Vagina (tissue), 2 donors: ENCODE data around the gene SGPP2. TPM values are rescaled to one million over a fixed set of nuclear protein-coding genes. Genes with fewer than 3 reads are reported as not detected.

Experiments used
- DNase-seq, 2 donors: peaks; one replicate each; pipeline ENCODE4 v3.0.0-alpha.2; 2017; ENCODE audit errors: extremely low spot score in 2 of 2
- H3K27ac ChIP-seq: fragments of 200-600 bp; sonication (generic); one replicate; pipeline ENCODE4 v1.5.1; 2019
- H3K27me3 ChIP-seq: fragments of 200-600 bp; sonication (generic); one replicate; pipeline ENCODE4 v1.5.1; 2019
- H3K36me3 ChIP-seq, 2 donors: fragments of 200-600 bp; sonication (generic); one replicate each; pipeline ENCODE4 v1.5.1; 2017 to 2019
- H3K4me1 ChIP-seq: fragments of 200-600 bp; sonication (generic); one replicate; pipeline ENCODE4 v1.5.1; 2019
- H3K4me3 ChIP-seq, 2 donors: fragments of 200-600 bp; sonication (generic); 1 replicate in 1 of 2; 2 replicates in 1 of 2; pipeline ENCODE4 v1.5.1; 2016 to 2019
- H3K9me3 ChIP-seq: fragments of 200-600 bp; sonication (generic); one replicate; pipeline ENCODE4 v1.5.1; 2019
- CTCF ChIP-seq, 3 experiments: fragments of 450-650 bp in 2 of 3; fragments of 200-600 bp in 1 of 3; sonication (generic) in 1 of 3; IDR thresholded peaks; one replicate each; pipeline ENCODE4 v1.5.1; 2017 to 2019; ENCODE audit warnings: antibody characterized with exemption in 3 of 3, mild to moderate bottlenecking in 2 of 3, moderate library complexity in 2 of 3
- POLR2A ChIP-seq, 2 donors: fragments of 450-650 bp; IDR thresholded peaks; one replicate each; pipeline ENCODE4 v1.6.1; 2017; ENCODE audit warnings: antibody characterized with exemption in 2 of 2, mild to moderate bottlenecking in 2 of 2, moderate library complexity in 2 of 2
- POLR2AphosphoS5 ChIP-seq, 2 donors: sonication (generic); formaldehyde crosslinking; IDR thresholded peaks; one replicate each; pipeline ENCODE4 v1.9.0; 2017; ENCODE audit warnings: antibody characterized with exemption in 2 of 2, mild to moderate bottlenecking in 2 of 2, low read depth in 1 of 2; ENCODE audit not compliant: insufficient read depth in 1 of 2
- intact Hi-C: fragments of 100-400 bp; cut with DNase I; formaldehyde crosslinking; loops from one replicate; pipeline ENCODE4 v1.15.1; 2023
- total RNA-seq: library from RNA; depleted of rRNA; stranded (reverse); fragments of >200 nt; gene quantifications from one replicate; pipeline ENCODE4 v1.2.3, GENCODE V29; 2016

SGPP2 gene
- total RNA-seq, 1 donor from 2014 or later: 24.8 TPM

GRCh38 chr2:222480497-222480896 is 56.2 kb downstream of the SGPP2 start:
- H3K27ac ChIP-seq: no peak overlapping the region
- no peaks in the 10 kb centered on the region for H3K9me3 ChIP-seq
- H3K4me1 ChIP-seq: no peaks in the 10 kb centered on the region
- no peak overlapping the region for H3K4me3 ChIP-seq
- DNase-seq: no peak
- intact Hi-C loops: no loop called here
- H3K27me3 ChIP-seq: no peaks in the 10 kb centered on the region
- H3K36me3 ChIP-seq: no peaks in the 10 kb centered on the region
- no peak for TF ChIP-seq POLR2AphosphoS5 (IDR thresholded peaks at IDR 0.05; ENCODE audit: insufficient read depth in 1 of 2, low read depth in 1 of 2)
- TF ChIP-seq POLR2A (IDR thresholded peaks at IDR 0.05): no peak
- no peak for TF ChIP-seq CTCF (IDR thresholded peaks at IDR 0.05)

GRCh38 chr2:222481941-222482340 is 57.6 kb downstream of the SGPP2 start:
- intact Hi-C loops: no loop called here
- no peaks in the 10 kb centered on the region for H3K36me3 ChIP-seq
- no peak for DNase-seq
- H3K27ac ChIP-seq: no peak overlapping the region
- no peaks in the 10 kb centered on the region for H3K27me3 ChIP-seq
- H3K4me3 ChIP-seq: no peak overlapping the region
- TF ChIP-seq POLR2A (IDR thresholded peaks at IDR 0.05) (no peak), POLR2AphosphoS5 (IDR thresholded peaks at IDR 0.05; ENCODE audit: insufficient read depth in 1 of 2, low read depth in 1 of 2) (no peak), CTCF (IDR thresholded peaks at IDR 0.05) (no peak)
- H3K9me3 ChIP-seq: no peaks in the 10 kb centered on the region
- H3K4me1 ChIP-seq: no peaks in the 10 kb centered on the region

- no peak for TF ChIP-seq CTCF (IDR thresholded peaks at IDR 0.05)
- TF ChIP-seq POLR2A (IDR thresholded peaks at IDR 0.05): no peak
- no peak for TF ChIP-seq POLR2AphosphoS5 (IDR thresholded peaks at IDR 0.05; ENCODE audit: insufficient read depth in 1 of 2, low read depth in 1 of 2)
- intact Hi-C loops: no loop called here
- Histone ChIP-seq H3K27me3 (no peaks in the 10 kb centered on the region), H3K4me3 (no peak overlapping the region), H3K27ac (no peak overlapping the region), H3K4me1 (no peaks in the 10 kb centered on the region), H3K36me3 (no peaks in the 10 kb centered on the region), H3K9me3 (no peaks in the 10 kb centered on the region)
- no peak for DNase-seq
Measured at GRCh38 chr2:222483513-222484039, 59.2 kb downstream of the SGPP2 start.

GRCh38 chr2:222485367-222486211 is 61.2 kb downstream of the SGPP2 start:
- no peak for TF ChIP-seq POLR2AphosphoS5 (IDR thresholded peaks at IDR 0.05; ENCODE audit: insufficient read depth in 1 of 2, low read depth in 1 of 2)
- TF ChIP-seq POLR2A (IDR thresholded peaks at IDR 0.05): no peak
- TF ChIP-seq CTCF (IDR thresholded peaks at IDR 0.05): no peak
- Histone ChIP-seq H3K4me3 (no peak overlapping the region), H3K27ac (no peak overlapping the region), H3K36me3 (no peaks in the 10 kb centered on the region), H3K9me3 (no peaks in the 10 kb centered on the region), H3K27me3 (no peaks in the 10 kb centered on the region), H3K4me1 (no peaks in the 10 kb centered on the region)
- DNase-seq: no peak
- intact Hi-C loops: no loop called here

GRCh38 chr2:222490131-222490530 is 65.8 kb downstream of the SGPP2 start:
- no peaks in the 10 kb centered on the region for H3K9me3 ChIP-seq
- no peak overlapping the region for H3K4me3 ChIP-seq
- no peaks in the 10 kb centered on the region for H3K27me3 ChIP-seq
- no peak for TF ChIP-seq POLR2A (IDR thresholded peaks at IDR 0.05)
- TF ChIP-seq CTCF (IDR thresholded peaks at IDR 0.05): no peak
- TF ChIP-seq POLR2AphosphoS5 (IDR thresholded peaks at IDR 0.05; ENCODE audit: insufficient read depth in 1 of 2, low read depth in 1 of 2): no peak
- intact Hi-C loops: no loop called here
- H3K27ac ChIP-seq: no peak overlapping the region
- no peaks in the 10 kb centered on the region for H3K4me1 ChIP-seq
- H3K36me3 ChIP-seq: no peaks in the 10 kb centered on the region
- DNase-seq: no peak
